Activated effector memory CD4-positive, alpha-beta T cell treated with Interleukin-2 at 50 U/mL for 16 hours (primary cell): ENCODE measurements around the gene PTPN20.
A peak's percentile ranks its signal among the peaks of the same experiment; 100 is the strongest.

ENCODE experiments used
- DNase-seq: peaks from one replicate; pipeline ENCODE4 v3.0.0-alpha.2; 2020

Gene PTPN20

DNA sequence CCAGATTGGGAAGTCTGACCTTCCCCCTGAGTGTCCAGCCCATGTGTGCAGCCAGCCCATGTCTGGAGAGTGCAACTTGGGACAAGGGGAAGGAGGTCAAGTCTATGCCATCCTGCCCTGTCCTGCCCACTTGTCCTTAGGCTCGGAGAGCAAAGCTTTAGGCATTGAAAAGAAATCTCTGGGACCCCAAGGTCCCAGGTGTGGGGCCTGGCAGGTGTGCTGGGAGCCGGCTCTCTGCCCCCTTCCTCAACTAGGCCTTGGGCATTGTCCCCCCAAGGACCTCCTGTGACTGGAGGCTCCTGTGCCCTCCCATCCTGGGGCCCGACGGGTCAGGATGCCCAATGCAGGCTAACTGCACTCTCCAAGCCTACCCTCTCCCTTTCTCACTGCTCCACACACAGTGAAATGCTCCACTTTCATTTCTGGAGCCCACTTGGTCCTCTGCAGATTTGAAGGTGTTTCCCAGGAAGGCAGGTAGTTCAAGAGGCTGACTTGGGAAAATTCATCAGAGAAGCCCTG is 124.7 kb downstream of the PTPN20 start:
- no peak for DNase-seq

DNA sequence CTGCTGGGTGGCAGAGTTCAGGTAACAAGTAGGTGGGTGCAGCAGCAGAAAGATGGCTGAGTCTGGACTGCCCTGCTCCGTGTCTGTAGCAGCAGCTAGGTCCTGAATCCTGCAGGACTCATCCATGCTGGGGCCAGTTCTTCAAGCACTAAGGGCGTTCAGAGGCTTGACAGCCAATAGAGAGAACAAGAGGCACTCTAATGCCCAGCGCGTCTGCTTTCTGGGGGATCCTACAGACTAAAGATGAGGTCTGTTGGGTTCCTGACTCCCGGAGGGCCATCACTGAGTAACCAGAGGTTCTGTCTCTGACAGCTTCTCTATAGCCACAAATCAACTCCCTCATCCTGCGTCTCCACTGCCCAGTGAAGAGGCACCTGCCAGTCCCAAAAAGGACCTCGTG is 125.5 kb downstream of the PTPN20 start:
- no peak for DNase-seq

DNA sequence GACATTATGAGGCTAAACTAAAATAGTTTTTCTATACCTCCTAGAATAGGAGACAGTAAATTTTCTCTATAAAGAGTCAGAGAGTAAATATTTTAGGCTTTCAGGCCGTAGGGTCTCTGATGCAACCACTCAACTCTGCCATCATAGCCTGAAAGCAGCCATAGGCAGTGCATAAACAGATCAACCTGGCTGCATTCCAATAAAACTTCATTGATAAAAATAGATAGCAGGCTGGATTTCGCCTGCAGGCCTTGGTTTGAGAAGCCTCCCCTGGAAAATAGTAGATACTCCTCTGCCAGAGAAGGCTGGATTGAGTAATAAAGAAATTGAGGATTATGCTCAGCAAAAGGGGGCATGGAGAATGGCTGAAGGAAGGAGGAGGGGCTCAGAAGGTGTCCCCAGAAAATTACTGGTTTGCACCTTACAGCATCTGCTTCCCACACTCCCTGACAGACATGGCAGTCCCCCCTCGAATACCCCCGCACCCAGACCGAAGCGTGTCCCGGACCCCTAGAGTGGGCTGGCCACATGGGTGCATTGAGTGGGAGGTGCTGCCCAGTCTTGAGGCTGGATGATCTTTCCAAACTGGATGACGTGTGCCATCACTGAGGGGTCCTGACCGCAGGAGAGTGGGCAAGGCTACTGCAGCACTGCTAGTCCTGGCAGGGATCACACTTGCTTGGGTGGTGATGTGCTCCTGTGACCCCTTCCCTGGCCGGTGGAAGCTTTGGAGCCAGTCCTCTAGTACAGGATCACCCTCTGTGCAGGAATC is 126.6 kb downstream of the PTPN20 start:
- DNase-seq, result no peak

DNA sequence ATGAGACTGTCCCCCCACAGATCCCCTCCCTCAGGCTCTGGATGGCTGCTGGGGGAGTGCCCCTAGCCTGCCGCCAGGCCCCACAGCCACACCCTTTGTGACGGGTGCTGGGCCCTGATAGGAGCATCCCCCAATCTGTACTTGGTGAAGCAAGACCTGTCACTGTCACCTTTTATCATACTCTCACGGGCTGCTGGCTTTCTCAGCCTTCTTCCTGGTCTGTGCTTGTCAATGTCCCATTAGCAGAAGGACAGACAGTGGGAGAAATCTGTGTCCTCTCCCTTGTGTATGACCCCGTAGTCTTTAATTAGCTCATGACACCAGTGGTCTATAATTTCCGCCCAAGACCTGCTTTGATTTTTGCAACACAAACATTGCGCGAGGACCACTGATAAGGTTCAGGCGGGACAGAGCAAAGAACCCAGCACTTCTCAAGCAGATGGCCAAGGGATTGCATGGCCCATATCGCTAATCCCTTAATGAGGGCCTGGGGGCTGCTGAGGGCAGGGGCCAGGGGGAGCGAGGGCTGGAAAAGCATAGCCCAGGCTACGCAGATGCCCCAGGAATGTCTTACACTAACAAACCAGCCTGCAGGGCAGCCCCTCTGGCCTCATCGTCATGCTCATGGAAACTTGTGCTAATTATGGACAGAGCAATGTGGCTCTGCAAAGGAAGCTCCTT is 127.8 kb downstream of the PTPN20 start:
- no peak for DNase-seq

DNA sequence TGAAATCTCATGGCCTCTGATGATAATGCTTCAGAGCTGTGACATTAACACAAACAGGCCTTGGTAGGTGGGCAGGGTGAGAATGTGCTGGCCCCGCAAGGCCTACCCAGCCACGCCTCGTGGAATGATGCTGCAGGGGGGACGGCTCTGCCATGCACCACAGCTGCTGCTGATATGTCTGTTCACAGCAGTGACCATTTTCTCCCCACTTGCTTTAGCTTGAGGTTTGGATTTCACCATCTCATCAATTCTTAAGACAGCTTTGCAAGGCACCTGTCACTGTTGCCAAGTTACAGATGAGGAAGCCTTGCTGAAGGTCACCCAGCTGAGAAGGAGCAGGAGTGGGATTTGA is 128.3 kb downstream of the PTPN20 start:
- DNase-seq, result no peak

DNA sequence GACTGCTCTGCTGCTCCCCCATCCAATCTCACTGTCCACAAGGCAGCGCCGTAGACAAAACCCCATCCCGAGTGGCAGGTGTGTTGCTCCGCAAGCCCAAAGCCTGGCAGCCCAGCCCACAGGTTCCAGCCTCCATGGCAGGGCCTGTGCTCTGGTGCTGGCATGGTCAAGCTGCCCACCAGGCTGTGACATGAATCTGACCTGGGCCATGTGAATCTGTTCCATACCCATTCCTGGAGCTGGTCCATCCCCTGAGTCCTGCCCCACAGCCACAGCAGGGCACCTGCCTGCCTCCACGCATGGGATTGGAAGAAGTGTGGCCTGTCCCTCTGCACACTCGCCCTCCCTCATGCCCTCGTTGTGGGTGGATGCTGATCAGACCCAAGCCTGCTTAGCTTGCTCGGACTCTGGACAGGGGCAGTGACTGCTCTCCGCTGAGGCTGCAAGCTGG is 128.8 kb downstream of the PTPN20 start:
- no peak for DNase-seq

DNA sequence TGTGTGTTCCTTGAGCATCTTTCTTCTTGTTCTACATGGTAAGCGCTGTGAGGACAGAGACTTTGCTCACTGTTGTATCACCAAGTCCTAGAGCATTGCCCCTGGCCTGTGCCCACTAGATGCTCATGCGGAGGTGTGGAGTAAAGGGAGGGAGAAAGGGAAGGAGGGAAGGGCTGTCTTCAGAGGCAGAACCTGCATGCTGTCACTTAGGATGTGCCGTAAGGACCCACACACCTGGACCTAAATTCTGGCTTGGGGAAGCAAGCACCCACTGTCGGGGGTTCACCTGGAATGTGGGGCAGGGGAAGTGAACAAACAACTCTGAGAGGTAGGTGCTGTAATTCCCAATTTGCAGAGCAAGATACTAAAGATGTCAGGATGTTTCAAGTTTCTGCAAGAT is 129.5 kb downstream of the PTPN20 start:
- no peak for DNase-seq

DNA sequence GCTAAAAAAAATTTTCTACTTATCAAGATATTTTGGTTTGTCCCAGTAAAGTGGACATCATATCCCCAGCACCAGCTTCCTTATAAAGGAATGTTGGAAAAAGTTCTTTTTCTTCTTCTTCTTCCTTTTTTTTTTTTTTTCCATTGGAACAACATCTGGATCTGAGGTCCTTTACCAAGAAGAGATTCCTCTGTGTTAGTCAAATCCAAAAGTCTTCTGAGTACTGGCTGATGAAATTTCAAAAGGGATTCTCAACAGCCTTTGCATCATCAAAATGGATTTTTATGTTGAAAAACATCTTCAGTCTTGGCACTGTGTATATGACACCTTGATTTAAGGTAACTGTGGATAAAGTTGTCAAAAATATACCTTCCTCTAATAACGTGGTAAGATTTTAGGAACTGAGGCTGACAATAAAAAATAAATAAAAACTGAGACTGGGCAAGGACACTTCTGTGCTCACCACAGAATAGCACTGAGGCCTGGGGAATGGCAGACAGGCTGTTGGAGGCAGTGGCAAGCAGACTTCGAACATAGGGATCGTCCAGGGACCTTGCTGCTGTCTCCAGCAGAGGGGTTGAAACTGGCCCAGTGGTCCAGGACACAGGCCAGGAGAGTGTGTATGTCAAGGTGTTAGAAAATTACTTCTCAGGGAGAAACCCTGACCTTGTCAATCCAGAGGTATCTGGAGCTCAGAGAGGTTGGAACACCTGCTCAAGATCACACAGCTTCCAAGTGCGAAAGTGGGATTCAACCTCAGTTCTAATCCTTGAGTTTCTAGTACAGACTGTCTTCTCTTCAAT is 130.4 kb downstream of the PTPN20 start:
- DNase-seq, result no peak

DNA sequence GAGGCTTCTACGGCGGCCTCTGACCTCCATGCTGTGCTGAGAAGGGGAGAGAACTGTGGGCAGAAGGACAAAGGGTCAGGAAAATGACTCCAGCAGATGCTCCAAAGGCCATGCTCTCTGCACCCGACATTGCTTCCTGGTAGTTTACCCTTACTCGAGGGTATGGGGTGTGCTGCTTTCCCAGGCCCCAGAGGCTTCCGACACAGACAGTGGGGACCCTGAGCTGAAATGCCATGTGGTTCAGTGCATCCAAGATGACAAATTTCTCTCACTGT is 130.9 kb downstream of the PTPN20 start:
- no peak for DNase-seq

DNA sequence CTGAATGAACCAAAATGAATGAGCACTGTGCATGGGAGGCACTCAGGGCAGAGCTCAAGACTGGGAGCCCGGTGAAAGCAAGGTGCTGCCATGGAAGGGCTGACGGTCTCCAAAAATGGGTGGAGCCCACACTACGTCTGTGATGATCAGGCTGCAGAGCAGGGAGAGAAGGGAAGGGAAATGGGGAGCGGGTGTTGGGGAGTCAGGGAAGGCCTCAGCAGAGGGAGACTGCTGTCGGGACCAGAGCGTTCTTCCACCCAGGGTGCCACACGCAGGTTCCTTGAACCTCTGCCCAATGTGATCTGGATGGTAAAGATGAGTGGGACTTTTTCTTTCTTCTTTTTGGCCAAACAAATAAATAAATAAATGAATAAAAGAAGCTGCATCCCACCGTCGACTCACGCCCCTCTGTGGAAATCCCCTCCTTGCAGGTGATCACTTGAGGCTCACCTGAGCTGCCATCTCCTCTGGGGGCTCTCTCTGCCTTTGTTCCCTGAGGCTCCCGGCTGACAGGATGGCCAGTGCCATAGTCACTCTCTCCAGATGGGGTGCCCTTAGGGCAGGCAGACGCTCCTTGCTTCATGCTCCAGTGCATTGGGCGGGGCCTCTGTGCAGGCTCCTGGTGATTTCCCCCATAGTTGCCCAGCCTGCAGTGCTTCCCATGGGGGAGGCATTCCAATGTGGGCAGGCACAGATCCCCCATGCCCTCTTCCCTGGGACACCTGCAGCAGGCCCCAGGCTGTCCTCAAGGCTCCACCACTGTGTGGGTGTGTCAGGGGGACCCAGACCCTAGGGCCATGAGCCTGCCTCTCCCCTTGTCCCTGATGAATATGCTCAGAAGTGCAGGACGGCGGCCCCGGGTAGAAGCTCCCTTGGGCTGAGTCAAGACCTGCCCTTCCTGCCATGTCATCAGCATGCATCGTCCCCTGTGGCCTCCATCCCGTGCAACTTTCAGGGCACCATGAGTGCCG is 131.8 kb downstream of the PTPN20 start:
- DNase-seq, result no peak

DNA sequence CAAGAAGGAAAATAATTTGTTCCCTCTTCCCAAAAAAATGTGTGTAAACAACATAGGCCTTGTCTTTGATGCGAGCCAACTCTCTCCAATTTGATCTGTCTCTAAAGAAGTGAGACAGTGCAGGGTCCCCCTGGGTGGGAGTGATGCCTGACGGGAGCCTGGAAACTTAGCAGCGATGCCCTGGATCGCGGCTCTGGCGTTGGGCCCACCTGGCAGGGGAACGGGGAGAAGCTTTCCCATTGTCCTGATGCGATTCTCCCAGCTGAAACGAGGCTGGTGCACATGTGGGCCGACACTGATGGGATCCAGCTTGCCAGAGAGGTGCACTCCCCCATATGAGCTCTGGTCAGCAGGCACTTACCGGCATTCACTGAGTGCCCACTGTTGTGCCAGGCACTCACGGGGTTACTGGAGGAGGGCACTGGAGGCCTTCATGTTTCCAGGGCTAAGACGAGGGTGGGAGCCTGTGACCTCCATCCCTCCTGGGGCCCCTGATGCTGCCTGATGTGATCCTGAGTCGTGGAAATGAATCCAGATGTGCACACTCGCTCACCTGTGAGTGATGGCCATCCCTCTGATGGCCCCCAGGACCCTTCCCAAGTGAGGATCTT is 132.8 kb downstream of the PTPN20 start:
- DNase-seq, result no peak

DNA sequence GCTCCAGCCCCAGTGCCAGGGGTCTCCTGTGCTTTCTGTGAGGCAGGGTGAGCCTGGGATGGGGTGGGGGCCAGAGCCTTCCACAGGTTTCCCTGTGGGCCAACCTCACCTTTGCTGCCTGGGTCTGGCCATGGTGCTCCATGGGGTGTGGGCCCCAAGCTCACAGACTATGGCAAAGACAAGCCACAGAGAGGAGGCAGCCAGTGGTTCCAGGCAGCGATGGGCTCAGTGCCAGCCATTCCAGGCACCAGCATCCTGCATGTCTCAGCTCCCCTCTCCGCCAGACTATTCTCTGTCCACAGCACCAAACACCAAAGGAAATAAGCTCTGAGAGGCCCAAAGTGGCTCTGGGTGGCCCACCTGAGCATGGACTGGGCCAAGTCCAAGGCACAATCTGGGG is 133.5 kb downstream of the PTPN20 start:
- no peak for DNase-seq

DNA sequence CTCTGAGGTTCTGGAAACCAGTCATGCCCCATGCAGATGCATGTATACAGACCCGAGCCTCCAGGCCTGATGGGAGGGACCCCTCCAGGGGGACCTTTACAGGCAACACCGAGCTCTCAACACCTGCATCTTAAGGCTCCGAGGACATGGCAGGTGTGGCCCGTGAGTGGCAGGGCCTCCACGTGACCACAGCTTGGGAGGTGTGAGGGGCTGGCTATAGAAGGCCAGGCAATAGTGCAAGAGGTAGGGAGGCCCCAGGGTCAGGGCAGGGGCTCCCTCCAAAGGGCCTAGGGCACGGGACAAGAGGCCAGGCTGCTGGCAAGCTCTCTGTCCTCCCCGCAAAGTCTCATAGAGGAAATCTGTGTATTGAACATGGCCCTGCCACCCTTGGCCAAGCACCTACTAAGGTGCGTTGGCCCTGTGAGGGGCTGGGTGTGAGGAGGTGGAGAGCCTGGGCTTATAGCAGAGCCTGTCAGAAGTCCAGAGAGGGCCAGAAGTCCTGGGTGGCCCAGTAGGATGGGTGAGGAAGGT is 134.2 kb downstream of the PTPN20 start:
- no peak for DNase-seq

DNA sequence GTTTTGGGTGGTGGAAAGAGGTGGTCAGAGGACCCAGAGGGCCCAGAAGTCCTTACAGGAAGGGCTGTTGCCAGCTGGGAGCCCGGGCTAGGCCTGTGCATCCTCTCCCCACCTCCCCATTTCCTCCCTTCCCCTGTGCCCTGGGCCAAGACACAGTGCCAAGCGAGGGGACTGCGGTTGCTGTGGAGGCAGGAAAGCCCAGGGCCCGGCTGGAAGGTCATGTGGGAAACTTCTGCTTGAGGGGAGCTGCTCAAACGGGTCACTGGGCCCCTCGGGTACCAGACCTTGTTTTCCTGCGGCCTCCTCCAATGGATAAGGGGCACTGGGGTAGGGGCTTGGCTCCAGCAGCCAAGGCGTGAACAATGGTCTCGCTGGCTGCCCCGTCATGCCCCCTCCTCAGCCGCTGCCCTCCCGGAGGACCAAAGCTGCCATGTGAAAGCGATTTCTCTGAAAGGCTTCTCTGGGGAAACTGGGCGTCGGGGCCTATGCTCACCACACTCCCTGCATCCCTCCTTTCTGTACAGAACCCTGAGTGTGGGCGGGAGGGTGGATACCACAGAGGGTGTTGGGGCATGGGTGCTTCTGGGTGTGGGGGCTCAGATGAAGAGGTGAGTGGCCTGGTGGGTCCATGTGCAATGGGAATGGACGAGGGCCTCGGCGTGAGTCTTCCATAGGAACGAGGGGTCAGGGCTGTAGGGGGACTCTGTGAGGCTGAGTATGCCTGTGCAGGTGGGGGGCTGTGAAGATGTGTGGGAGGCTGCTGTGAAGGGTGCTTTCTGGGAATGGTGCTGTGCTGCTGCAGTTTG is 135.3 kb downstream of the PTPN20 start:
- no peak for DNase-seq

DNA sequence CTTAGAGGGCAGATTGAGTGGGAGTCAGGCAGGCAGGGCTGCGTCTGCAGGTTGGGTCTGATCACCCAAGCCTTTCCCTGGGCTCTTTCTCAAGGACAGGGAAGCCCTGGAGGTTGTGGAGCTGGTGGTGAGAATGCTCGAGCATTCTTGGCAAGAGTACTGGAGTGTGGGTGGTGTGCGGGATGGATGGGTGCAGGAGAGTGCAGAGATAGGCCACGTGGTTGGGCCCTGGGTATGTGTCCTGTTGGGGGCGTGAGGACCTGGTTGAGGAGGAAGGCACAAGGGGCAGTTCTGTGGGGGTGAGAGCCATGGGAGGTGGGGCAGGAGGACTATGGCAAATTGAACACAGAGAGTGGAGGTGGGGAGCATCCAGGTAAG is 135.9 kb downstream of the PTPN20 start:
- DNase-seq, result no peak

DNA sequence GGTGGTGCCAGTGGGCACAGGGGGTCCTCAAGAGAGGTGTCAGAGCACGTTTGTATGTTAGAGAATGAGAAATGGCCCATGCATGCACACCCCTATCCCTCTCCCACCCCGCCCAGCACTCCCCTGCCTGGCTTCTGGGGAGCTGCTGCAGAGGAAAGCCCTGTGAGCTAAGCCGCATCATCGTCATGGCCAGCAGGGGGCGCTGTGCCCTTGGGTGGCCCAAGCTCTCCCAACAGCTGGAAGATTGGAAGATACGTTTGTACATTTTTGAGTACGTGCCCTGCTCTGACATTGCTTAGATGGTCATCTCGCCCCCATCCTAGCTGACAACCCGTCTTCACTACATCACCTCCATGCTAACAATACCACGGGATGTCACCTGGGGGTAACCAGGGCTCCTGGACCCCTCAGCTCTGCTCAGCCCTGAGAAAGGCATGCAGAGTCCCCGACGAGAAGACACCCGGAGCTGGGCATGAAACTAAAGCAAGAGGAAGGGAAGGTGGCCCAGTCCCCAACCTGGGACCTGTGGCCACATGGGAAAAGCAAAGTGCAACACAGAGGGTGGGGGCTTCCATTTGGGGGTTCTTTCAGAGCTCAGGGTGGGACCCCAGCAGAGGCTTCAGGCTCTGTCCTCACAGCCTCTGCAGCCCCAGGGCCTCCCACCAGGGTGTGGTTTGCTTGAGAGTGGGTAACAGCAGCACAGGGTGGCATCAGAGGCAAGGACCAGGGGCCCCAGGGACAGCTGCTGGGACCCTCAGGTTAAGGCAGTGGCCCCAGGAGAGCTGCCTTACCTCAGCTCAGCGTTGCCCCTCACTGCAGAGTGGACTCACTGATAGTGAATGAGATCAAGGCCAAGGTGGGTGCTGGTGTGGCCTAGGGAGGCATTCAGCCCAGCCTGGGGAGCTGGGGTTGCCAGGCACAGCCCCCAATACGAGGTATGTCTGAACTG is 136.6 kb downstream of the PTPN20 start:
- peak; percentile 49 for DNase-seq

DNA sequence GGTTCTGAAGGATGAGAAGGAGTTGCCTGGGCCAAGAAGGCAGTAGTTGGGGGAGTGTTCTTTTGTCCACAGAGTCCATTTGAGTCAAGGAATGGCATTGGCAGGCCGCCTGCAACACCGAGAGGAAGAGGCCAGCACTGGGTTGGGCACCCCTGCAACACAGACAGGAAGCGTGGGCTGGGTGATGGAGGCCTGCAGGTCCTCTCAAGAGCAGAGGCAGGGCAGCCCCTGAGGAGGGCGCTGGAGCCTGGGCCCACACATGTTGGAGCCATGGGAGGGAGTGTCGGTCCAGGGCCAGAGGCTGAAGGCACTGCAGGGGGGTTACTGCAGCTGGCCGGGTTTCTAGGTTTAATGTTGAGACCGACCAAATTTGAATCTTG is 137.3 kb downstream of the PTPN20 start:
- no peak for DNase-seq

DNA sequence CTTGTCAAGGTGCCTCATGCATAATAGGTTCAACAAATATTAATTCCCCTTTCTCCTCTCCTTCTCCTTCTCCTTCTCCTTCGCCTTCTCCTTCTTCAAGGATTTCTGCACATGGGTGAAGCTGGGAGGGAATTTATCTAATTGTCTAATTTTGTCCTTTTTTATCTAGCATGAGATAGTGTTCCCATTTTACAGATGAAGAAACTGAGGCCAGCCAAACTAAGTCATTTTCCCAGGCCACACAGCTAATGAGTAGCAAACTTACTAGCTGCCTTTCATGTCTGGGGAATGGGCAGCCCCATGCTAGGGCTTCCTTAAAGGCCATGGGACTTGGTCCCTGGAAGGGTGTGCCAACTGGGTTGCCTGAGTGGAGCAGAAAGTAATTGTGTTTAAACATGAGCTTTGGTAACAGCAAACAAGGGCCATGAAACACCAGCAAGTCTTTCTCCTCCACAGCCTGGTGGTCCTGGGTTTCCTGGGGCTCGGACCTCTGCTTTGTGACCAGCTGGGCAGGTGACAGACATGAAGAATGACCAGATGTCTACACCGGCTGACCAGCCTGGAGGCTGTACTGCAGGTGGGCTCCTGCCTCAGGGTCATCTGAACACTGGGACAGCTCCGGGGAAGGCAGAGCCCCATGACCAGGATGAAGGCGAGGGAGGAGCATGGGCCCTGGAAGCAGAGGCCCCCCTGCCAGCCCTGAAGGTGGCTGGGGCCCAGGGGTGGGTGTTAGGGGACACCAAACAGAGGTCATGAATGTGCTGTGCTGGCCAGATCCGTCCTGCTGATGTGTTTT is 138.0 kb downstream of the PTPN20 start:
- DNase-seq, result no peak

DNA sequence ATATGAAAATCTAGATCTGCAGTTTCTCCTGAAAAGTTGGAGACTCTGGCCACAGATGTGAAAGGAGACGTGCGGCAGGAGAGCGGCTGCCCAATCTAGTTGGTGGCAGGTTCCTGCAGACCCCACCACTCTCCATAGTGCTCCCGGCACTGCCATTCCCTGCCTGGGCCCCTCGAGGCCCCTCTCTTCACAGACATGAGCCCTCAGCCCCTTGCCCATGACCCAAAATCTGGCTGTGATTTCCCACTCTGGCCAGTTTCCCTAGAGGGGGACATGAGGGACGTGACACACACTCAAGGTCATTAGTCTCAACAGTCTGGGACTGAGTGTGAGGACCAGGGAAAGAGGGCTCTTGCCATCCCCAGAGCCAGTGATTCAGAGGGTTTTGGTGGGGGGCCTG is 138.7 kb downstream of the PTPN20 start:
- no peak for DNase-seq
